Vagina (tissue), 2 donors: ENCODE measurements around the gene PRR5. TPM values are rescaled to one million over a fixed set of nuclear protein-coding genes. Genes with fewer than 3 reads are reported as not detected.

ENCODE experiments used
- DNase-seq, 2 donors: peaks; one replicate each; pipeline ENCODE4 v3.0.0-alpha.2; 2017; ENCODE audit errors: extremely low spot score in 2 of 2
- H3K27ac ChIP-seq: fragments of 200-600 bp; sonication (generic); one replicate; pipeline ENCODE4 v1.5.1; 2019
- H3K27me3 ChIP-seq: fragments of 200-600 bp; sonication (generic); one replicate; pipeline ENCODE4 v1.5.1; 2019
- H3K36me3 ChIP-seq, 2 donors: fragments of 200-600 bp; sonication (generic); one replicate each; pipeline ENCODE4 v1.5.1; 2017 to 2019
- H3K4me1 ChIP-seq: fragments of 200-600 bp; sonication (generic); one replicate; pipeline ENCODE4 v1.5.1; 2019
- H3K4me3 ChIP-seq, 2 donors: fragments of 200-600 bp; sonication (generic); 1 replicate in 1 of 2; 2 replicates in 1 of 2; pipeline ENCODE4 v1.5.1; 2016 to 2019
- H3K9me3 ChIP-seq: fragments of 200-600 bp; sonication (generic); one replicate; pipeline ENCODE4 v1.5.1; 2019
- CTCF ChIP-seq, 3 experiments: fragments of 450-650 bp in 2 of 3; fragments of 200-600 bp in 1 of 3; sonication (generic) in 1 of 3; IDR thresholded peaks; one replicate each; pipeline ENCODE4 v1.5.1; 2017 to 2019; ENCODE audit warnings: antibody characterized with exemption in 3 of 3, mild to moderate bottlenecking in 2 of 3, moderate library complexity in 2 of 3
- POLR2A ChIP-seq, 2 donors: fragments of 450-650 bp; IDR thresholded peaks; one replicate each; pipeline ENCODE4 v1.6.1; 2017; ENCODE audit warnings: antibody characterized with exemption in 2 of 2, mild to moderate bottlenecking in 2 of 2, moderate library complexity in 2 of 2
- POLR2AphosphoS5 ChIP-seq, 2 donors: sonication (generic); formaldehyde crosslinking; IDR thresholded peaks; one replicate each; pipeline ENCODE4 v1.9.0; 2017; ENCODE audit warnings: antibody characterized with exemption in 2 of 2, mild to moderate bottlenecking in 2 of 2, low read depth in 1 of 2; ENCODE audit not compliant: insufficient read depth in 1 of 2
- intact Hi-C: fragments of 100-400 bp; cut with DNase I; formaldehyde crosslinking; loops from one replicate; pipeline ENCODE4 v1.15.1; 2023
- total RNA-seq: library from RNA; depleted of rRNA; stranded (reverse); fragments of >200 nt; gene quantifications from one replicate; pipeline ENCODE4 v1.2.3, GENCODE V29; 2016

PRR5 gene
- total RNA-seq, 1 donor from 2014 or later: 36.8 TPM

- no peak overlapping the region for H3K4me3 ChIP-seq
- intact Hi-C loops: loop anchor here (2.0 kb wide), 1 partner anchor 50 kb away; no protein-coding TSS in a partner anchor
- TF ChIP-seq POLR2AphosphoS5 (IDR thresholded peaks at IDR 0.05; ENCODE audit: insufficient read depth in 1 of 2, low read depth in 1 of 2): no peak
- TF ChIP-seq POLR2A (IDR thresholded peaks at IDR 0.05): no peak
- TF ChIP-seq CTCF (IDR thresholded peaks at IDR 0.05): no peak
These were observed 15.0 kb upstream of the PRR5 start for GRCh38 chr22:44686873-44687600.

GRCh38 chr22:44689173-44689572, 12.8 kb upstream of the PRR5 start:
- Histone ChIP-seq H3K27ac (no peak overlapping the region), H3K4me3 (no peak overlapping the region), H3K9me3 (no peaks in the 10 kb centered on the region), H3K4me1 (peaks cover 23% of the 10 kb centered on the region), H3K27me3 (no peaks in the 10 kb centered on the region), H3K36me3 (no peaks in the 10 kb centered on the region)
- intact Hi-C loops: no loop called here
- no peak for DNase-seq
- TF ChIP-seq POLR2AphosphoS5 (IDR thresholded peaks at IDR 0.05; ENCODE audit: insufficient read depth in 1 of 2, low read depth in 1 of 2) (no peak), POLR2A (IDR thresholded peaks at IDR 0.05) (no peak), CTCF (IDR thresholded peaks at IDR 0.05) (no peak)

More at GRCh38 chr22:44686873-44687600, 15.0 kb upstream of the PRR5 start:
- Histone ChIP-seq H3K9me3 (no peaks in the 10 kb centered on the region), H3K4me1 (peaks cover 19% of the 10 kb centered on the region), H3K27me3 (no peaks in the 10 kb centered on the region), H3K36me3 (no peaks in the 10 kb centered on the region), H3K27ac (no peak overlapping the region)
- DNase-seq: no peak

GRCh38 chr22:44689915-44690524, 12.0 kb upstream of the PRR5 start:
- Histone ChIP-seq H3K9me3 (no peaks in the 10 kb centered on the region), H3K36me3 (no peaks in the 10 kb centered on the region), H3K4me1 (peaks cover 14% of the 10 kb centered on the region), H3K27me3 (no peaks in the 10 kb centered on the region), H3K27ac (no peak overlapping the region), H3K4me3 (no peak overlapping the region)
- TF ChIP-seq POLR2A (IDR thresholded peaks at IDR 0.05) (no peak), POLR2AphosphoS5 (IDR thresholded peaks at IDR 0.05; ENCODE audit: insufficient read depth in 1 of 2, low read depth in 1 of 2) (no peak), CTCF (IDR thresholded peaks at IDR 0.05) (no peak)
- intact Hi-C loops: no loop called here
- DNase-seq: no peak

- Histone ChIP-seq H3K27ac (no peak overlapping the region), H3K9me3 (no peaks in the 10 kb centered on the region), H3K4me1 (peaks cover 6% of the 10 kb centered on the region), H3K36me3 (no peaks in the 10 kb centered on the region), H3K4me3 (no peak overlapping the region), H3K27me3 (no peaks in the 10 kb centered on the region)
- intact Hi-C loops: no loop called here
- DNase-seq: no peak
- TF ChIP-seq CTCF (IDR thresholded peaks at IDR 0.05) (no peak), POLR2AphosphoS5 (IDR thresholded peaks at IDR 0.05; ENCODE audit: insufficient read depth in 1 of 2, low read depth in 1 of 2) (no peak), POLR2A (IDR thresholded peaks at IDR 0.05) (no peak)
These were observed 10.0 kb upstream of the PRR5 start for GRCh38 chr22:44691796-44692661.
